Stimulated activated CD8-positive, alpha-beta memory T cell treated with anti-CD3 and anti-CD28 coated beads, Interleukin-15, amount 100 ng/mL, for 24 hours (primary cell): ENCODE results near the gene GPC2.
"Not testable (repeated sequence)": the region's sequence is repeated elsewhere in the genome, so short reads cannot be mapped to it uniquely, and the experiment has no call there.

Experiments used
- DNase-seq: peaks from one replicate; pipeline ENCODE4 v3.0.0-alpha.2; 2020; ENCODE audit warnings: low read depth

The GPC2 gene

GRCh38 chr7:100152404-100152803, 24.8 kb downstream of the GPC2 start:
- DNase-seq, result no peak

- DNase-seq, result peak; percentile 79
Observed at GRCh38 chr7:100148559-100149328, 28.4 kb downstream of the GPC2 start, which contains the start of gene LAMTOR4. LAMTOR4 (plus strand) TSS chr7:100148918; CDS start chr7:100148973, 55 bp downstream.

- DNase-seq, result no peak
Observed at GRCh38 chr7:100148225-100148558, 29.0 kb downstream of the GPC2 start.

GRCh38 chr7:100147278-100147677, 29.9 kb downstream of the GPC2 start:
- no peak for DNase-seq

- not testable (repeated sequence) for DNase-seq
Observed at GRCh38 chr7:100146350-100146749, 30.8 kb downstream of the GPC2 start.

GRCh38 chr7:100142461-100142860, 34.7 kb downstream of the GPC2 start:
- DNase-seq, result no peak

GRCh38 chr7:100141555-100141949, 35.6 kb downstream of the GPC2 start:
- no peak for DNase-seq

GRCh38 chr7:100137851-100138760, 39.1 kb downstream of the GPC2 start:
- DNase-seq, result no peak

GRCh38 chr7:100132697-100133151, 44.5 kb downstream of the GPC2 start:
- no peak for DNase-seq

- no peak for DNase-seq
Observed at GRCh38 chr7:100132126-100132525, 45.1 kb downstream of the GPC2 start.

GRCh38 chr7:100130608-100131453, 46.4 kb downstream of the GPC2 start:
- DNase-seq, result peak; percentile 62

GRCh38 chr7:100130220-100130607, 47.0 kb downstream of the GPC2 start:
- not testable (repeated sequence) for DNase-seq

- no peak for DNase-seq
Observed at GRCh38 chr7:100128637-100128963, 48.6 kb downstream of the GPC2 start.

- DNase-seq, result no peak
Observed at GRCh38 chr7:100127866-100128636, 49.1 kb downstream of the GPC2 start.

- DNase-seq, result peak; percentile 83
Observed at GRCh38 chr7:100126931-100127865, 50.0 kb downstream of the GPC2 start, which contains the start of gene MBLAC1. MBLAC1 (plus strand) TSS chr7:100126967; CDS start chr7:100127396, 429 bp downstream.

- no peak for DNase-seq
Observed at GRCh38 chr7:100126239-100126930, 50.8 kb downstream of the GPC2 start.

GRCh38 chr7:100124301-100125230, 52.6 kb downstream of the GPC2 start:
- no peak for DNase-seq

GRCh38 chr7:100122568-100122967, 54.6 kb downstream of the GPC2 start:
- no peak for DNase-seq
